Measurements from ENCODE around the gene EDIL3.

- TF ChIP-seq CTCF (IDR thresholded peaks at IDR 0.05), result peak in 2 of 12 donors; percentile 8 to 33
- no peak for TF ChIP-seq POLR2A (IDR thresholded peaks at IDR 0.05)
Measured at GRCh38 chr5:84379749-84380148, 4.9 kb downstream of the EDIL3 start.
